ENCODE measurements around the gene SEMA3F. TPM values are rescaled to one million over a fixed set of nuclear protein-coding genes. Genes with fewer than 3 reads are reported as not detected.

The SEMA3F gene
- total RNA-seq, 1 donor from 2014 or later = 79.8 TPM

DNA sequence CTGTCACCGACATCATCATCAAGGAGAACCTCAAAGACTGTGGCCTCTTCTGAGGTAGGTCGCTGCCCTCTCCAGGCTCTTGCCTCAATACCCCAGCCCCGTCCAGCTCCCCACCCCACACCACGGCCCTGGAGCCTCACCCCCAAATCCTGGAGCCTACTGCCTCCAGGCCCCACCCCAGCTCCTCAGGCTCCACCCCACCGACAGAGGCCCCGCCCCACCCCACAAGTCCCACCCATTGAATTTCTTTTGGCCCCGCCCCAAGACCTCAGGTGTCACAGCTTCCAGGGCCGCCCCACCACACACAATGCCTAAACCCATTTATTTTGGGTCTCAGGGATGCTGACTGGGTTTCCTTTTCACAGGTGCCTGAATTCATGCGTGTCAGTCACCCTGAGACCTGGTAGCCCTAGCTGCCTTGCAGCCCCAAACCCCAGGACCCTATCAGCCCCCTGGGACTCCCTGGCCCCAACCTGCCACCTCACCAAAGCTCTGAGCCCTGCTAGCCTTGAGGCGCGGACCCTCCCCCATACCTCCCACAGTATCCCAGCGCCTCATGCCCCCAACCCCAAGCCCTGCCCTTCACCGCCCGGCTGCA lies 39.9 kb downstream of the SEMA3F start:
- peaks cover 36% of the 10 kb centered on the region for H3K27me3 ChIP-seq (ENCODE audit: control insufficient read depth, insufficient read depth, low read length)
- H3K36me3 ChIP-seq (ENCODE audit: control insufficient read depth, insufficient read depth, low read length) = no peaks in the 10 kb centered on the region
- no peak overlapping the region for H3K4me3 ChIP-seq (ENCODE audit: low read depth, low read length)
- TF ChIP-seq, protein P1, sequence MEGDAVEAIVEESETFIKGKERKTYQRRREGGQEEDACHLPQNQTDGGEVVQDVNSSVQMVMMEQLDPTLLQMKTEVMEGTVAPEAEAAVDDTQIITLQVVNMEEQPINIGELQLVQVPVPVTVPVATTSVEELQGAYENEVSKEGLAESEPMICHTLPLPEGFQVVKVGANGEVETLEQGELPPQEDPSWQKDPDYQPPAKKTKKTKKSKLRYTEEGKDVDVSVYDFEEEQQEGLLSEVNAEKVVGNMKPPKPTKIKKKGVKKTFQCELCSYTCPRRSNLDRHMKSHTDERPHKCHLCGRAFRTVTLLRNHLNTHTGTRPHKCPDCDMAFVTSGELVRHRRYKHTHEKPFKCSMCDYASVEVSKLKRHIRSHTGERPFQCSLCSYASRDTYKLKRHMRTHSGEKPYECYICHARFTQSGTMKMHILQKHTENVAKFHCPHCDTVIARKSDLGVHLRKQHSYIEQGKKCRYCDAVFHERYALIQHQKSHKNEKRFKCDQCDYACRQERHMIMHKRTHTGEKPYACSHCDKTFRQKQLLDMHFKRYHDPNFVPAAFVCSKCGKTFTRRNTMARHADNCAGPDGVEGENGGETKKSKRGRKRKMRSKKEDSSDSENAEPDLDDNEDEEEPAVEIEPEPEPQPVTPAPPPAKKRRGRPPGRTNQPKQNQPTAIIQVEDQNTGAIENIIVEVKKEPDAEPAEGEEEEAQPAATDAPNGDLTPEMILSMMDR (IDR thresholded peaks at IDR 0.05; ENCODE audit: insufficient read depth, low read length, poor library complexity, severe bottlenecking) = no peak
- DNase-seq (ENCODE audit: low read depth) = no peak

DNA sequence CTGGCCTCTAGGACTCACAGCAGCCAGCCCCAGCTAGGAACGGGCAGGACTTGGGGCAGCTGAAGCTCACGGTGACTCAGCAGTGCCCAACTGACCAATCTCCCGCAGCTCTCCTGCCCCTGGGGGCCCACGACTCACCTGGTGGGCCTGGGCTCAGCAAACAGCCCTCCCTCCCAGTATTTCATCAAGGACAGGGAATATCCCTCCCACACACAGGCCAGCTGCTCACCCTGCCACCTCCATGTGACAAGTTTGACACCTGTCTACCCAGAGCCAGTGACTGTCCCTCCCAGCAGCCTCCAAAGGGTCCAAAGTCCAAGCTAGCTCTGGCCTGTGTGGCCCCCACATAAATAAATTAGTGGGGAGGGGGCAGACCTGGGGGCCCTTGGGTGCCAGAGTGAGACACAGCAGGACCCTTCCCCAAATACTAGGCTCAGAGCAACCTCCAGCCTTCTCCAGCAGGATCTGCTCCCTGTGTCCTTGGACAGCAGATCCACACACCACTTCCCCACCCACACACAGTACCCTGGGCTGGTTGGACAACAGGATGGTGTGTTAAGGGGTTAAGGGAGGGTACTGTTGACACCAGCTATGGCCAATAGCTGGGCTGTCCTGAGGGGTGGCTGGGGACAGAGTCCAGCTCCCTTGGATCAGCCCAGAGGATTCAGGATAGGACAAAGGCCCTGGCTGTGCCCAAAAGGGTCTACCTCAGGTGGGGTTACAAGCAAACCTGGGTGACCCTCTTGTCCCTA lies 40.6 kb downstream of the SEMA3F start:
- Histone ChIP-seq H3K27me3 (ENCODE audit: control insufficient read depth, insufficient read depth, low read length) (peaks cover 36% of the 10 kb centered on the region), H3K4me3 (ENCODE audit: low read depth, low read length) (no peak overlapping the region), H3K36me3 (ENCODE audit: control insufficient read depth, insufficient read depth, low read length) (no peaks in the 10 kb centered on the region)
- DNase-seq (ENCODE audit: low read depth) = no peak
- TF ChIP-seq, protein P1 (IDR thresholded peaks at IDR 0.05; ENCODE audit: insufficient read depth, low read length, poor library complexity, severe bottlenecking) = no peak

DNA sequence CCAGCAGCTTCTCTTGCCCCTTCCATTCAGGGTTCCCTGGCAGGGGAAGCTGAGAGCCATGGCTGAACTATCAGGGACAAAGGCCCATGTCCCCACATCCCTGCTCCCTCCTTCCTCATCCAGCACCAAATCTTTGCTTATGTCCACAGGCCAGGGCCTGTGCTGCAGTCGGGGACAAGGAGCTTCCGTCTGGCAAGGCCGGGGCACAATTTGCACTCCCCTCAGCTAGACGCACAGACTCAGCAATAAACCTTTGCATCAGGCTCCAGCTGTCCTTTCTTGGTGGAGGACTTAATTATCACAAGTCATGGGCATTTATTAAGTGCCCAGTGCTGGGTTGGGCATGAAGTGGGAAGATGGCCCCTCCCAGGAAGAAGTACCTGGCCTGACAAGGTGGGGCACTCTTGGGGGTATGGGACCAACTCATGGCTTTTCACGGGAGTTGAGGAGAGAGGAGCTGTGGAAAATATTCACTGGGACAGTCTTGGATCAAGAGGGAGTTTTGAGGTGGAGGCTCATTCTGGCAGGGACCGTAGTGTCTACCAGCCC lies 41.2 kb downstream of the SEMA3F start:
- DNase-seq (ENCODE audit: low read depth) = no peak
- Histone ChIP-seq H3K27me3 (ENCODE audit: control insufficient read depth, insufficient read depth, low read length) (peaks cover 43% of the 10 kb centered on the region), H3K36me3 (ENCODE audit: control insufficient read depth, insufficient read depth, low read length) (no peaks in the 10 kb centered on the region), H3K4me3 (ENCODE audit: low read depth, low read length) (no peak overlapping the region)
- TF ChIP-seq, protein P1 (IDR thresholded peaks at IDR 0.05; ENCODE audit: insufficient read depth, low read length, poor library complexity, severe bottlenecking) = no peak

DNA sequence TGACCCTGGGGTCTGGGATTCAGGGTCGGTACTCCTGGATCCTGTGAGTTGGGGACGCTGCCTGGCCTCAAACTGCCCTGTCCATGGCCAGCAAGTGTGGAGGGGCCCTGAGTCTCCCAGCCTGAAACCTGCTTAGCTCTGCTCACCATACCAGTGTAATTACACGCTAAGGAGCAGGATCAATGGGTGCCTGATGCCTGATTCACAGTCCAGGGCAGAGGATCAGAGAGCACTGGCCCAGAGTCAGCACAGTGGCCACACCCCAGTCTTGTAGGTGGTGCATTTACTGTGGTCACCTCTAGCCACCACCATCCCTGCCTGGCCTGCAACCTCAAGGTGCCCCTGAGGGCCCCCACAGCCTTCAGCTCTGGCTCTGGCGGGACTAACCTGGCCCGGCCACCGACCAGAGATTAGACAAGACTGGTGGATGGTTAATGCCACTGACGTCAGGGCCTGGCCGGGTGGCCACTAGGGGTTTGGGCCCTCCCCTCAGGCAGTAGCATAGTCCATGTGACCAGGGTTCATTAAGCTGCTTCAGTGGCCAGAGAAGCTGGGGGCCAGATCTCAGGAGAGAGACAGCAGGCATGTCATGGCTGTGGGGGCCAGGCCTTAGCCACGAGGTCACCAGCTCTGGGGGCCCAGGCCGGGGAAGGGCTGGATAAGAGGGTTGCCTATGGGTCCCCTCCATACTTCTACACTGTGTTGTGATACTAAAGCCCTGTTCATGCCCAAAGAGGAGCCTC lies 46.6 kb downstream of the SEMA3F start:
- Histone ChIP-seq H3K36me3 (ENCODE audit: control insufficient read depth, insufficient read depth, low read length) (no peaks in the 10 kb centered on the region), H3K27me3 (ENCODE audit: control insufficient read depth, insufficient read depth, low read length) (peaks cover 52% of the 10 kb centered on the region), H3K4me3 (ENCODE audit: low read depth, low read length) (no peak overlapping the region)
- TF ChIP-seq, protein P1 (IDR thresholded peaks at IDR 0.05; ENCODE audit: insufficient read depth, low read length, poor library complexity, severe bottlenecking) = no peak
- no peak for DNase-seq (ENCODE audit: low read depth)

DNA sequence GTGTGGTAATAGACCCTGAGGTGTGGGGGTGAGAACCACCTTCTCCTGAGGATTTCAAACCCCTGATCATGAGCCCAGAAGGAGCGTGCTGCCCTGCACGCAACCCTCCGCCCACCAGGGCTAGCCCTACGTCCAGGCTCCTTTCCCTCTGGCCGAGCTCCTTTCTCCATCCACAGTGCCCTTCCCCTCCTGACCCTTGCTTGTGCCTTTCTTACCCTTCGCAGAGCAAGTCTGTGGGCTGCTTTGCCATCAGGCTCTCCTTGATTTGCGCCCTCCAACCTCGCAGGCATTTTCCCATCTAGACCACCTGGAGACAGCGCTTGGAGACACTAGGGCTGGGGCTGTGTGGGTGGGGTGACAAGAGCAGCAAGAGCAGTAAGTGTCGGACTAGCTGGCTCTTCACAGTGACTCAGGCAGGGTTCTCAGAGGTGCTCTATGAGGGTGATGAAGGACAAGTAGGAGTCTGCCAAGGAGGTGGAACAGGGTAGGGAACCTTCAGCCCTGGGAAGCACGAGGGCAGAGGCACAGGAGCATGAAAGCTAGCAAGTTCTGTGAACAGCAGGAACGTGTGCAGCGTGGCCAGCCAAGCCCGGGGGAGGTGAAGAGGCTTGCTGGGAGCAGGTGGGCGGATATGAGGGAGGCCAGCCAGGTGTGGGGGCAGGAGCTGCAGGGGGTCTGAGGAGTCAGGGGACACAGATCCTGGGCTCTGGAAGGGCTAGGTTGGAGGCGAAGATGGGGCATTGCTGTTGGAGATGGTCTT lies 47.4 kb downstream of the SEMA3F start:
- TF ChIP-seq, protein P1 (IDR thresholded peaks at IDR 0.05; ENCODE audit: insufficient read depth, low read length, poor library complexity, severe bottlenecking) = no peak
- no peaks in the 10 kb centered on the region for H3K36me3 ChIP-seq (ENCODE audit: control insufficient read depth, insufficient read depth, low read length)
- H3K4me3 ChIP-seq (ENCODE audit: low read depth, low read length) = no peak overlapping the region
- H3K27me3 ChIP-seq (ENCODE audit: control insufficient read depth, insufficient read depth, low read length) = peaks cover 54% of the 10 kb centered on the region
- DNase-seq (ENCODE audit: low read depth) = no peak
